ENCODE data around the gene KCNJ12.
A peak's percentile ranks its signal among the peaks of the same experiment; 100 is the strongest.

KCNJ12 gene

GRCh38 chr17:21376759-21377690 lies 868 bp downstream of the KCNJ12 start:
- H3K4me3 ChIP-seq (ENCODE audit: low read length): peak overlapping the region; percentile 29; the same call in 1 of the 2 replicates
- no peak overlapping the region for H3K27ac ChIP-seq (ENCODE audit: low read length)
- H3K27me3 ChIP-seq (ENCODE audit: control insufficient read depth, insufficient read depth, low read length): peaks cover 19% of the 10 kb centered on the region; the same call in 1 of the 2 replicates
- H3K36me3 ChIP-seq (ENCODE audit: control insufficient read depth, insufficient read depth, low read length): no peaks in the 10 kb centered on the region
- no peak for DNase-seq (ENCODE audit: low read depth, low spot score)
- no peaks in the 10 kb centered on the region for H3K9me3 ChIP-seq (ENCODE audit: control insufficient read depth, insufficient read depth, low read length)
- WGBS (ENCODE audit: insufficient coverage, insufficient read length): no CpG with 5 or more reads among the region's 80 CpGs
- H3K4me1 ChIP-seq (ENCODE audit: control insufficient read depth, insufficient read depth, low read length): peaks cover 4% of the 10 kb centered on the region

- WGBS (ENCODE audit: insufficient coverage, insufficient read length): no CpG with 5 or more reads among the region's 43 CpGs
- Histone ChIP-seq H3K4me3 (ENCODE audit: low read length) (peak overlapping the region; percentile 29), H3K36me3 (ENCODE audit: control insufficient read depth, insufficient read depth, low read length) (no peaks in the 10 kb centered on the region), H3K27ac (ENCODE audit: low read length) (no peak overlapping the region), H3K9me3 (ENCODE audit: control insufficient read depth, insufficient read depth, low read length) (no peaks in the 10 kb centered on the region), H3K27me3 (ENCODE audit: control insufficient read depth, insufficient read depth, low read length) (peaks cover 19% of the 10 kb centered on the region; the same call in 1 of the 2 replicates), H3K4me1 (ENCODE audit: control insufficient read depth, insufficient read depth, low read length) (peaks cover 4% of the 10 kb centered on the region)
- no peak for DNase-seq (ENCODE audit: low read depth, low spot score)
These were observed 1.7 kb downstream of the KCNJ12 start for GRCh38 chr17:21377705-21378396.

GRCh38 chr17:21378553-21378952 lies 2.4 kb downstream of the KCNJ12 start:
- DNase-seq (ENCODE audit: low read depth, low spot score): no peak
- H3K27me3 ChIP-seq (ENCODE audit: control insufficient read depth, insufficient read depth, low read length): peaks cover 19% of the 10 kb centered on the region; the same call in 1 of the 2 replicates
- no peaks in the 10 kb centered on the region for H3K9me3 ChIP-seq (ENCODE audit: control insufficient read depth, insufficient read depth, low read length)
- WGBS (ENCODE audit: insufficient coverage, insufficient read length): no CpG with 5 or more reads among the region's 5 CpGs
- no peak overlapping the region for H3K27ac ChIP-seq (ENCODE audit: low read length)
- H3K4me1 ChIP-seq (ENCODE audit: control insufficient read depth, insufficient read depth, low read length): peaks cover 4% of the 10 kb centered on the region
- no peaks in the 10 kb centered on the region for H3K36me3 ChIP-seq (ENCODE audit: control insufficient read depth, insufficient read depth, low read length)
- H3K4me3 ChIP-seq (ENCODE audit: low read length): no peak overlapping the region; the same call in 1 of the 2 replicates

- no CpG with 5 or more reads among the region's 17 CpGs for WGBS (ENCODE audit: insufficient coverage, insufficient read length)
- H3K27me3 ChIP-seq (ENCODE audit: control insufficient read depth, insufficient read depth, low read length): peaks cover 19% of the 10 kb centered on the region; the same call in 1 of the 2 replicates
These were observed 3.0 kb downstream of the KCNJ12 start for GRCh38 chr17:21379080-21379711.

GRCh38 chr17:21380659-21381058 lies 4.5 kb downstream of the KCNJ12 start:
- peaks cover 17% of the 10 kb centered on the region; the same call in 1 of the 2 replicates for H3K27me3 ChIP-seq (ENCODE audit: control insufficient read depth, insufficient read depth, low read length)
- H3K4me1 ChIP-seq (ENCODE audit: control insufficient read depth, insufficient read depth, low read length): peaks cover 4% of the 10 kb centered on the region
- WGBS (ENCODE audit: insufficient coverage, insufficient read length): no CpG with 5 or more reads among the region's 3 CpGs
- no peak overlapping the region for H3K27ac ChIP-seq (ENCODE audit: low read length)
- H3K9me3 ChIP-seq (ENCODE audit: control insufficient read depth, insufficient read depth, low read length): no peaks in the 10 kb centered on the region
- no peak for DNase-seq (ENCODE audit: low read depth, low spot score)
- H3K4me3 ChIP-seq (ENCODE audit: low read length): no peak overlapping the region
- no peaks in the 10 kb centered on the region for H3K36me3 ChIP-seq (ENCODE audit: control insufficient read depth, insufficient read depth, low read length)

More at GRCh38 chr17:21379080-21379711, 3.0 kb downstream of the KCNJ12 start:
- Histone ChIP-seq H3K9me3 (ENCODE audit: control insufficient read depth, insufficient read depth, low read length) (no peaks in the 10 kb centered on the region), H3K36me3 (ENCODE audit: control insufficient read depth, insufficient read depth, low read length) (no peaks in the 10 kb centered on the region), H3K27ac (ENCODE audit: low read length) (no peak overlapping the region), H3K4me1 (ENCODE audit: control insufficient read depth, insufficient read depth, low read length) (peaks cover 4% of the 10 kb centered on the region), H3K4me3 (ENCODE audit: low read length) (no peak overlapping the region)
- DNase-seq (ENCODE audit: low read depth, low spot score): no peak

- H3K27ac ChIP-seq (ENCODE audit: low read length): no peak overlapping the region
- no peaks in the 10 kb centered on the region for H3K9me3 ChIP-seq (ENCODE audit: control insufficient read depth, insufficient read depth, low read length)
- peaks cover 1% of the 10 kb centered on the region; the same call in 1 of the 2 replicates for H3K4me1 ChIP-seq (ENCODE audit: control insufficient read depth, insufficient read depth, low read length)
- no CpG with 5 or more reads among the region's 6 CpGs for WGBS (ENCODE audit: insufficient coverage, insufficient read length)
- no peak overlapping the region for H3K4me3 ChIP-seq (ENCODE audit: low read length)
- no peaks in the 10 kb centered on the region for H3K36me3 ChIP-seq (ENCODE audit: control insufficient read depth, insufficient read depth, low read length)
- no peak for DNase-seq (ENCODE audit: low read depth, low spot score)
- H3K27me3 ChIP-seq (ENCODE audit: control insufficient read depth, insufficient read depth, low read length): peaks cover 15% of the 10 kb centered on the region; the same call in 1 of the 2 replicates
These were observed 5.0 kb downstream of the KCNJ12 start for GRCh38 chr17:21381076-21381706.

GRCh38 chr17:21382560-21383495 lies 6.7 kb downstream of the KCNJ12 start:
- H3K4me3 ChIP-seq (ENCODE audit: low read length): no peak overlapping the region
- no peak overlapping the region for H3K27ac ChIP-seq (ENCODE audit: low read length)
- no peak for DNase-seq (ENCODE audit: low read depth, low spot score)
- no CpG with 5 or more reads among the region's 29 CpGs for WGBS (ENCODE audit: insufficient coverage, insufficient read length)
- H3K9me3 ChIP-seq (ENCODE audit: control insufficient read depth, insufficient read depth, low read length): no peaks in the 10 kb centered on the region
- peaks cover 5% of the 10 kb centered on the region; the same call in 1 of the 2 replicates for H3K27me3 ChIP-seq (ENCODE audit: control insufficient read depth, insufficient read depth, low read length)
- no peaks in the 10 kb centered on the region for H3K36me3 ChIP-seq (ENCODE audit: control insufficient read depth, insufficient read depth, low read length)
- H3K4me1 ChIP-seq (ENCODE audit: control insufficient read depth, insufficient read depth, low read length): peaks cover 1% of the 10 kb centered on the region; the same call in 1 of the 2 replicates

GRCh38 chr17:21385281-21385845 lies 9.2 kb downstream of the KCNJ12 start:
- Histone ChIP-seq H3K4me1 (ENCODE audit: control insufficient read depth, insufficient read depth, low read length) (no peaks in the 10 kb centered on the region), H3K9me3 (ENCODE audit: control insufficient read depth, insufficient read depth, low read length) (no peaks in the 10 kb centered on the region), H3K27me3 (ENCODE audit: control insufficient read depth, insufficient read depth, low read length) (no peaks in the 10 kb centered on the region), H3K4me3 (ENCODE audit: low read length) (no peak overlapping the region), H3K27ac (ENCODE audit: low read length) (no peak overlapping the region), H3K36me3 (ENCODE audit: control insufficient read depth, insufficient read depth, low read length) (no peaks in the 10 kb centered on the region)
- no CpG with 5 or more reads among the region's 10 CpGs for WGBS (ENCODE audit: insufficient coverage, insufficient read length)
- no peak for DNase-seq (ENCODE audit: low read depth, low spot score)

GRCh38 chr17:21387616-21388015 lies 11.5 kb downstream of the KCNJ12 start:
- Histone ChIP-seq H3K4me1 (ENCODE audit: control insufficient read depth, insufficient read depth, low read length) (no peaks in the 10 kb centered on the region), H3K27me3 (ENCODE audit: control insufficient read depth, insufficient read depth, low read length) (no peaks in the 10 kb centered on the region), H3K4me3 (ENCODE audit: low read length) (no peak overlapping the region), H3K27ac (ENCODE audit: low read length) (no peak overlapping the region), H3K9me3 (ENCODE audit: control insufficient read depth, insufficient read depth, low read length) (no peaks in the 10 kb centered on the region), H3K36me3 (ENCODE audit: control insufficient read depth, insufficient read depth, low read length) (no peaks in the 10 kb centered on the region)
- no CpG with 5 or more reads among the region's 5 CpGs for WGBS (ENCODE audit: insufficient coverage, insufficient read length)
- DNase-seq (ENCODE audit: low read depth, low spot score): no peak
